Common myeloid progenitor, CD34-positive (primary cell): ENCODE data around the gene EPS15.

ENCODE experiments used
- CTCF ChIA-PET: fragments of 350-600 bp; sonication (Branson Sonifier 250); formaldehyde crosslinking; loops from one replicate; lab custom pipeline; 2021; ENCODE audit warnings: antibody characterized with exemption; lab: Charles Lee
- POLR2A ChIA-PET: fragments of 350-600 bp; sonication (Branson Sonifier 250); formaldehyde crosslinking; loops from one replicate; lab custom pipeline; 2021; ENCODE audit warnings: antibody characterized with exemption; lab: Charles Lee
- DNase-seq, 3 donors: peaks; one replicate each; pipeline versions ENCODE4 v3.0.0 to v3.0.0-alpha.2; 2013
- H3K27ac ChIP-seq, 2 experiments: 1 replicate in 1 of 2; 2 replicates in 1 of 2; pipeline ENCODE4 v1.7.0; 2013; ENCODE audit warnings: inconsistent platforms in 2 of 2, low read length in 2 of 2, mild to moderate bottlenecking in 2 of 2, low read depth in 1 of 2, moderate library complexity in 1 of 2; ENCODE audit not compliant: severe bottlenecking in 2 of 2, insufficient read depth in 1 of 2, poor library complexity in 1 of 2
- H3K27me3 ChIP-seq, 5 experiments: replicated peaks in 2 of 5; 1 replicate in 3 of 5; 2 replicates in 2 of 5; pipeline versions ENCODE4 v1.6.1 to v1.7.0; 2013; ENCODE audit warnings: low read length in 4 of 5, mild to moderate bottlenecking in 2 of 5, moderate library complexity in 2 of 5, inconsistent platforms in 1 of 5; ENCODE audit not compliant: insufficient read depth in 5 of 5, control insufficient read depth in 4 of 5
- H3K36me3 ChIP-seq, 4 experiments: 1 replicate in 2 of 4; 2 replicates in 2 of 4; pipeline versions ENCODE4 v1.6.1 to v1.7.0; 2013; ENCODE audit warnings: low read length in 3 of 4, control low read depth in 1 of 4, mild to moderate bottlenecking in 1 of 4; ENCODE audit not compliant: control insufficient read depth in 4 of 4, insufficient read depth in 4 of 4
- H3K4me1 ChIP-seq, 4 experiments: 1 replicate in 3 of 4; 2 replicates in 1 of 4; pipeline versions ENCODE4 v1.6.1 to v1.7.1; 2013; ENCODE audit warnings: low read length in 3 of 4, mild to moderate bottlenecking in 3 of 4, control low read depth in 1 of 4, inconsistent platforms in 1 of 4, moderate library complexity in 1 of 4; ENCODE audit not compliant: control insufficient read depth in 4 of 4, insufficient read depth in 4 of 4; ENCODE audit errors: control extremely low read depth in 1 of 4
- H3K4me3 ChIP-seq, 7 experiments: 1 replicate in 4 of 7; 2 replicates in 3 of 7; pipeline versions ENCODE4 v1.5.1 to v1.7.0; 2013; ENCODE audit warnings: mild to moderate bottlenecking in 7 of 7, low read length in 6 of 7, moderate library complexity in 6 of 7, inconsistent platforms in 2 of 7, low read depth in 2 of 7, control low read depth in 1 of 7; ENCODE audit not compliant: insufficient read depth in 4 of 7, control insufficient read depth in 1 of 7; ENCODE audit errors: extremely low read depth in 1 of 7
- H3K9me3 ChIP-seq, 5 experiments: 1 replicate in 4 of 5; 2 replicates in 1 of 5; pipeline versions ENCODE4 v1.6.1 to v1.7.1; 2013; ENCODE audit warnings: low read length in 4 of 5, mild to moderate bottlenecking in 2 of 5, inconsistent platforms in 1 of 5, low read depth in 1 of 5, moderate library complexity in 1 of 5; ENCODE audit not compliant: control insufficient read depth in 4 of 5, insufficient read depth in 2 of 5; ENCODE audit errors: control extremely low read depth in 1 of 5
- WGBS: methylation state at CpG from one replicate; pipeline ENCODE4 v1.1.5; 2013; ENCODE audit not compliant: insufficient coverage; 5-methylcytosine and 5-hydroxymethylcytosine counted together

EPS15 gene

GRCh38 chr1:51321924-51322280, 197.2 kb downstream of the EPS15 start:
- CTCF ChIA-PET: interaction anchor here (1.2 to 1.5 kb wide), 2 partner anchors 9 to 16 kb away, joined by 3 to 7 read pairs; no protein-coding TSS in a partner anchor
- Histone ChIP-seq H3K4me3 (no peak overlapping the region), H3K4me1 (peaks cover 0 to 3% (median 2%) of the 10 kb centered on the region in 4 experiments), H3K9me3 (no peaks in the 10 kb centered on the region), H3K27me3 (no peaks in the 10 kb centered on the region), H3K36me3 (no peaks in the 10 kb centered on the region), H3K27ac (no peak overlapping the region)
- WGBS: 100% methylated on average over 2 of the region's 2 CpGs
- POLR2A ChIA-PET: no interaction called here
- no peak for DNase-seq

- H3K27ac ChIP-seq: no peak overlapping the region
- peaks cover 0 to 9% (median 8%) of the 10 kb centered on the region in 4 experiments for H3K4me1 ChIP-seq
- POLR2A ChIA-PET: interaction anchor here (0.7 kb wide), 1 partner anchor 248 kb away, joined by 3 read pairs; no protein-coding TSS in a partner anchor
- 100% methylated on average over 4 of the region's 11 CpGs for WGBS
- no peaks in the 10 kb centered on the region for H3K27me3 ChIP-seq
- CTCF ChIA-PET: interaction anchor here (1.2 to 1.5 kb wide), 3 partner anchors 9 to 19 kb away, joined by 3 to 7 read pairs (median 3); no protein-coding TSS in a partner anchor
- H3K36me3 ChIP-seq: no peaks in the 10 kb centered on the region
- no peaks in the 10 kb centered on the region for H3K9me3 ChIP-seq
- no peak overlapping the region for H3K4me3 ChIP-seq
- DNase-seq: no peak
Measured at GRCh38 chr1:51320967-51321923, 197.8 kb downstream of the EPS15 start.

- H3K4me3 ChIP-seq: no peak overlapping the region
- ChIA-PET POLR2A (no interaction called here), CTCF (interaction anchor here (1.3 to 1.8 kb wide), 2 partner anchors 12 to 17 kb away, joined by 3 to 6 read pairs; no protein-coding TSS in a partner anchor)
- no peaks in the 10 kb centered on the region for H3K27me3 ChIP-seq
- H3K36me3 ChIP-seq: no peaks in the 10 kb centered on the region
- H3K9me3 ChIP-seq: no peaks in the 10 kb centered on the region
- 97% methylated on average over 7 of the region's 7 CpGs for WGBS
- no peak for DNase-seq
- peaks cover 2 to 44% (median 41%) of the 10 kb centered on the region in 4 experiments for H3K4me1 ChIP-seq
- no peak overlapping the region for H3K27ac ChIP-seq
Measured at GRCh38 chr1:51317798-51318197, 201.3 kb downstream of the EPS15 start.

- H3K4me3 ChIP-seq: no peak overlapping the region
- ChIA-PET POLR2A (no interaction called here), CTCF (interaction anchor here (1.6 to 1.8 kb wide), 2 partner anchors 10 to 11 kb away, joined by 4 to 6 read pairs; no protein-coding TSS in a partner anchor)
- H3K9me3 ChIP-seq: no peaks in the 10 kb centered on the region
- no peak overlapping the region for H3K27ac ChIP-seq
- peaks cover 2 to 45% (median 43%) of the 10 kb centered on the region in 4 experiments for H3K4me1 ChIP-seq
- 63% methylated on average over 3 of the region's 4 CpGs for WGBS
- DNase-seq: peak in 2 of 3 donors; percentile 47 to 55
- no peaks in the 10 kb centered on the region for H3K36me3 ChIP-seq
- no peaks in the 10 kb centered on the region for H3K27me3 ChIP-seq
Measured at GRCh38 chr1:51316846-51317120, 202.3 kb downstream of the EPS15 start.

GRCh38 chr1:51316113-51316845, 202.8 kb downstream of the EPS15 start:
- Histone ChIP-seq H3K27ac (no peak overlapping the region), H3K4me3 (no peak overlapping the region), H3K9me3 (no peaks in the 10 kb centered on the region), H3K4me1 (peaks cover 2 to 49% (median 46%) of the 10 kb centered on the region in 4 experiments), H3K27me3 (no peaks in the 10 kb centered on the region), H3K36me3 (no peaks in the 10 kb centered on the region)
- ChIA-PET POLR2A (no interaction called here), CTCF (interaction anchor here (1.6 to 1.8 kb wide), 2 partner anchors 10 to 11 kb away, joined by 4 to 6 read pairs; no protein-coding TSS in a partner anchor)
- 98% methylated on average over 9 of the region's 9 CpGs for WGBS
- no peak for DNase-seq

- 71% methylated on average over 2 of the region's 3 CpGs for WGBS
- Histone ChIP-seq H3K4me1 (peaks cover 2 to 59% (median 55%) of the 10 kb centered on the region in 4 experiments), H3K36me3 (no peaks in the 10 kb centered on the region), H3K27ac (no peak overlapping the region), H3K27me3 (no peaks in the 10 kb centered on the region), H3K4me3 (no peak overlapping the region), H3K9me3 (no peaks in the 10 kb centered on the region)
- POLR2A ChIA-PET: no interaction called here
- CTCF ChIA-PET: interaction anchor here (1.1 to 4.5 kb wide), 3 partner anchors 10 to 27 kb away, joined by 4 to 29 read pairs (median 4); no protein-coding TSS in a partner anchor
- DNase-seq: no peak
Measured at GRCh38 chr1:51314974-51315373, 204.1 kb downstream of the EPS15 start.
